ENCODE measurements around the gene IFT27.

DNA sequence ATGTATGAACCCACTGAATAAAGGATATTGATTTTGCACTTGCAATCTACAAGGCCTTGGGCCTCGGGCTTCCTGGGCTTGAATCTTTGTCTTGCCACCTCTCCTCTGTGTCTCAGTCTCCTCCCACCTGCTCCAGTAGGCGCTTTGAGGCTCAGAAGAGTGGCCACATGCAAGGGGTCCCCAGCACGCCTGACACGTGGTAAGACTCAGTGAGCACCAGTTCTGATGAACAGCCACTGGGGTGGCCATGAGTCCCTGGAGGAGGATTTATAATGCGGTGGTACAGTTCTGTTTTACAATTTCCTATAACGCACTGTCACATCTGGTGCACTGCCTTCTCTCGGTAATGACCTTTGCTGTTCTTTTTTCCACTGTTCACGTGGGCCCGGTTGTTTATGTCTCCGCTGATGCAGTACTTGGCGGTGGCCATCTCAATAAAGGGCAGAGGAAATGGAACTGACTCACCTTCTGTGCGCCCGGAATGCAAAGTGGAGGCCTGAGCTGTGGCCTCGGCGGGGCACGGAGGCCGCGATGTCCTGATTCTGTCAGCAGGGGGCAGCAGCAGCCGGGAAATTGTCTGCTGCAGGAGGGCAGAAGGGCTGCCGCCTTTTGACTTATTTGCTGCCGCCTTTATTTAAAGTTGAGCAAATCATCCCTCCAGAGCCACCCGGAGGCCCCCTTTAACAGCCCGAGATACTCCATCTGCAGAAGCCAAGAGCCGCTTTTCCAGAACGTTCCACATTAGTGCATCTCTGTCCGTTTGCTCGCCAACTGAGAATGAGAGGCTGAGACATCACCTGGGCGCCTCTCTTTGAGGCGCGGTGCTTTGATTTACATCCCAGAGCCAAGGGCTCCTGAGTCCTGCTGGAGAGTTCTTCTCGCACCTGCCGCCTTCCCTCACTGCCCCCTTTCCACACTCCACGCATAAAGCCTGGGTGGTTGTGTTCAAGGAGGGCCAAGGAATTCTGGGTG is 6.0 kb upstream of the IFT27 start:
- TF ChIP-seq, protein P1, sequence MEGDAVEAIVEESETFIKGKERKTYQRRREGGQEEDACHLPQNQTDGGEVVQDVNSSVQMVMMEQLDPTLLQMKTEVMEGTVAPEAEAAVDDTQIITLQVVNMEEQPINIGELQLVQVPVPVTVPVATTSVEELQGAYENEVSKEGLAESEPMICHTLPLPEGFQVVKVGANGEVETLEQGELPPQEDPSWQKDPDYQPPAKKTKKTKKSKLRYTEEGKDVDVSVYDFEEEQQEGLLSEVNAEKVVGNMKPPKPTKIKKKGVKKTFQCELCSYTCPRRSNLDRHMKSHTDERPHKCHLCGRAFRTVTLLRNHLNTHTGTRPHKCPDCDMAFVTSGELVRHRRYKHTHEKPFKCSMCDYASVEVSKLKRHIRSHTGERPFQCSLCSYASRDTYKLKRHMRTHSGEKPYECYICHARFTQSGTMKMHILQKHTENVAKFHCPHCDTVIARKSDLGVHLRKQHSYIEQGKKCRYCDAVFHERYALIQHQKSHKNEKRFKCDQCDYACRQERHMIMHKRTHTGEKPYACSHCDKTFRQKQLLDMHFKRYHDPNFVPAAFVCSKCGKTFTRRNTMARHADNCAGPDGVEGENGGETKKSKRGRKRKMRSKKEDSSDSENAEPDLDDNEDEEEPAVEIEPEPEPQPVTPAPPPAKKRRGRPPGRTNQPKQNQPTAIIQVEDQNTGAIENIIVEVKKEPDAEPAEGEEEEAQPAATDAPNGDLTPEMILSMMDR (IDR thresholded peaks at IDR 0.05) = peak; percentile 85 to 92 (median 88)
- TF ChIP-seq EP300 (IDR thresholded peaks at IDR 0.05) = no peak
